Ishikawa (cell line): ENCODE results near the gene ZBTB7C.

Experiments
- CEBPB ChIP-seq: IDR thresholded peaks from 2 replicates; pipeline ENCODE4 v1.6.1; 2012
- CREB1 ChIP-seq: IDR thresholded peaks from 2 replicates; pipeline ENCODE4 v1.6.1; 2012; ENCODE audit warnings: low read depth
- EGR1 ChIP-seq: IDR thresholded peaks from 2 replicates; pipeline ENCODE4 v1.6.1; 2012
- EP300 ChIP-seq: IDR thresholded peaks from 2 replicates; pipeline ENCODE4 v1.6.1; 2012; ENCODE audit warnings: borderline replicate concordance
- FOXM1 ChIP-seq: IDR thresholded peaks from 2 replicates; pipeline ENCODE4 v1.6.1; 2012; ENCODE audit warnings: low read depth, borderline replicate concordance
- NFIC ChIP-seq: IDR thresholded peaks from 2 replicates; pipeline ENCODE4 v1.6.1; 2012
- RAD21 ChIP-seq: IDR thresholded peaks from 2 replicates; pipeline ENCODE4 v1.6.1; 2012; ENCODE audit warnings: low read depth
- TAF1 ChIP-seq: IDR thresholded peaks from 2 replicates; pipeline ENCODE4 v1.6.1; 2012; ENCODE audit warnings: low read depth, mild to moderate bottlenecking
- TCF12 ChIP-seq: IDR thresholded peaks from 2 replicates; pipeline ENCODE4 v1.6.1; 2012; ENCODE audit warnings: low read depth
- TEAD4 ChIP-seq: IDR thresholded peaks from 2 replicates; pipeline ENCODE4 v1.6.1; 2012
- YY1 ChIP-seq: IDR thresholded peaks from 2 replicates; pipeline ENCODE4 v1.6.1; 2012; ENCODE audit warnings: low read depth
- ZBTB7A ChIP-seq: IDR thresholded peaks from 2 replicates; pipeline ENCODE4 v1.6.1; 2012; ENCODE audit warnings: low read depth
- TF ChIP-seq, protein P1 (sequence below): IDR thresholded peaks from 2 replicates; pipeline ENCODE4 v1.6.1; 2012; ENCODE audit warnings: low read depth, mild to moderate bottlenecking
- TF ChIP-seq, protein P2 (sequence below): IDR thresholded peaks from 2 replicates; pipeline ENCODE4 v1.6.1; 2012
- TF ChIP-seq, protein P3 (sequence below): IDR thresholded peaks from 2 replicates; pipeline ENCODE4 v1.6.1; 2012

ZBTB7C gene

DNA sequence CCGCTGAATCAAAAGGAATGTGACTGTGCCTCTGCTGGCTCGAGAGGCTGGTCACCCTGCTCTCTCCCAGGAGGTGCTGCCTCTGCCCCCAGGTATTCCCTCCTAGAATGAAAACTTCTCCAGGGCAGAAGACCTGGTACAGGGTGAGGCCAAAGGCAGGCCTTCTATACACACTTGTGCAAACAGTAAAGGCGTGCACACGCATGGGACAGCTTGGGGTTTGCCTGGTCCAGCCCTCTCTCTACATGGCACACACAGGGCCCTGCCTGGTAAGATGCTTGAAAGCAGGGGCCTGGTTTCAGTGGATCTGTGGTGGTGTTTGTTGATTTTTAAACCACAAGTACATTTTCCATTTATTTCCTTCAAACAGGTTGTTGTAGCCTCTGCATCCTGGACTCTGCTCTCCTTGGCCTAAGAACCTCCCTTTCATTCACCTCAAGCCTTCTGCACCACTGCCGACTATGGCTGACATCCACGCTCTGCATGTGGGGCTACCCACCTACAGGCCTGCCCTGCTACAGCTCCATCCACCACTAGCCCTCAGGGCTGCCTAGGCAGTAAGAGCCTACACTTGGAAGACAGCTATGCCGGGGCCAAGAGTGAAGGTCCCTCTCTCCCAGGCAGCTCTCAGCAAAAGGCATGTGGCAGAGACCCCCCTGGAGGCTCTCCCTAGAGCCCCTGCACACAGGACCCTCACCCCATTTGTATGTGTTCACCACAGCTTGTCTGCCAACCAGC lies 190.7 kb downstream of the ZBTB7C start:
- TF ChIP-seq RAD21: no peak

DNA sequence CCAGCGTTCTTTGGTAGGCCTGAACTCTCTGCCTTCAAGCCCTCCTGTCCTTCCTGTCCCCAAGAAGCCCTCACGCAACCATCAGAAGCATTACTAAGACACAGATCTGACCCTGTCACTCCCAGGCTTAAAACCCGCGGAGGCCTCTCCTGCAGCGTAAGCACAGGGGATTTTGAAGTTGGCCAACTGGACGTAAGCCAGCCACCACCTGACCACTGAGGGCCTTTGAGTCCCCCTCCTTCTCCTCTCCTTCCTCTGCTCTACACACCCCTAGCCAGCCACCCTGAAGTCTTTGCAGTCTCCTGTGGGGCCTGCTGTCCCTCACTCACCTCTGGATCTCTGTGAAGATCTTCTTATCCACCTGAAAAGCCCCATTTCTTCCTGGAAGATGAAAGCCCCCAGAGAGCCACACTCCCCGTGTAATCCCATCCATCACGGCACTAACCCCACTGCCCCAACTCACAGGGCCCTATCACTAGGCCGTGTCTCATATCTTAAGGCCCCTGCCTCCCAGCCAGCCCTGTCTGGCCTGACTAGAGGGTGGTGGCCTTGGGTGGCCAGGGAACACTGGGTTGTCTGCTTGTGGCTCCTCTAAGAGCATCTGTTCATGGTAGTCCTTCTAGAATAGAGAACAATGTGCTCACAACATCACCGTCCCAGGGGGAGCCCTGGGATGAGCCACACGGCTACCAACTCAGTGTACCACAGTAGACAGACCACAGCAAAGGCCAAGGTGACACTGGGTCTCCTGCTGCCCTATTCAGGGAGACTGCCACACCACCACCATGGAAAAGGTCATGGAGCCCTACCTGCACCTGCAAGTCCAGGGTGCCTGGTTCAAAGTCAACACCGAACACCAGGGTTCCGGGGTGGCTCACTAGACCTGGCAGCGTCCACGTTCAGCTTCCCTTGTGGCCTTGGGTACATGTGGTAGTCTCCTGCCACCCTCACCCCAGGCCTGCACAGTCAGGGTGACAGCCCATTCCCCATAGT lies 191.6 kb downstream of the ZBTB7C start:
- TF ChIP-seq, protein P1, sequence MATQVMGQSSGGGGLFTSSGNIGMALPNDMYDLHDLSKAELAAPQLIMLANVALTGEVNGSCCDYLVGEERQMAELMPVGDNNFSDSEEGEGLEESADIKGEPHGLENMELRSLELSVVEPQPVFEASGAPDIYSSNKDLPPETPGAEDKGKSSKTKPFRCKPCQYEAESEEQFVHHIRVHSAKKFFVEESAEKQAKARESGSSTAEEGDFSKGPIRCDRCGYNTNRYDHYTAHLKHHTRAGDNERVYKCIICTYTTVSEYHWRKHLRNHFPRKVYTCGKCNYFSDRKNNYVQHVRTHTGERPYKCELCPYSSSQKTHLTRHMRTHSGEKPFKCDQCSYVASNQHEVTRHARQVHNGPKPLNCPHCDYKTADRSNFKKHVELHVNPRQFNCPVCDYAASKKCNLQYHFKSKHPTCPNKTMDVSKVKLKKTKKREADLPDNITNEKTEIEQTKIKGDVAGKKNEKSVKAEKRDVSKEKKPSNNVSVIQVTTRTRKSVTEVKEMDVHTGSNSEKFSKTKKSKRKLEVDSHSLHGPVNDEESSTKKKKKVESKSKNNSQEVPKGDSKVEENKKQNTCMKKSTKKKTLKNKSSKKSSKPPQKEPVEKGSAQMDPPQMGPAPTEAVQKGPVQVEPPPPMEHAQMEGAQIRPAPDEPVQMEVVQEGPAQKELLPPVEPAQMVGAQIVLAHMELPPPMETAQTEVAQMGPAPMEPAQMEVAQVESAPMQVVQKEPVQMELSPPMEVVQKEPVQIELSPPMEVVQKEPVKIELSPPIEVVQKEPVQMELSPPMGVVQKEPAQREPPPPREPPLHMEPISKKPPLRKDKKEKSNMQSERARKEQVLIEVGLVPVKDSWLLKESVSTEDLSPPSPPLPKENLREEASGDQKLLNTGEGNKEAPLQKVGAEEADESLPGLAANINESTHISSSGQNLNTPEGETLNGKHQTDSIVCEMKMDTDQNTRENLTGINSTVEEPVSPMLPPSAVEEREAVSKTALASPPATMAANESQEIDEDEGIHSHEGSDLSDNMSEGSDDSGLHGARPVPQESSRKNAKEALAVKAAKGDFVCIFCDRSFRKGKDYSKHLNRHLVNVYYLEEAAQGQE: no peak
- TF ChIP-seq TCF12 (no peak), EP300 (no peak), CEBPB (no peak), TEAD4 (no peak), EGR1 (no peak), RAD21 (no peak), TAF1 (no peak), NFIC (no peak), FOXM1 (no peak), ZBTB7A (no peak), YY1 (no peak)
- TF ChIP-seq, protein P2, sequence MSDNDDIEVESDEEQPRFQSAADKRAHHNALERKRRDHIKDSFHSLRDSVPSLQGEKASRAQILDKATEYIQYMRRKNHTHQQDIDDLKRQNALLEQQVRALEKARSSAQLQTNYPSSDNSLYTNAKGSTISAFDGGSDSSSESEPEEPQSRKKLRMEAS: no peak
- TF ChIP-seq, protein P3, sequence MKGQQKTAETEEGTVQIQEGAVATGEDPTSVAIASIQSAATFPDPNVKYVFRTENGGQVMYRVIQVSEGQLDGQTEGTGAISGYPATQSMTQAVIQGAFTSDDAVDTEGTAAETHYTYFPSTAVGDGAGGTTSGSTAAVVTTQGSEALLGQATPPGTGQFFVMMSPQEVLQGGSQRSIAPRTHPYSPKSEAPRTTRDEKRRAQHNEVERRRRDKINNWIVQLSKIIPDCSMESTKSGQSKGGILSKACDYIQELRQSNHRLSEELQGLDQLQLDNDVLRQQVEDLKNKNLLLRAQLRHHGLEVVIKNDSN: no peak

DNA sequence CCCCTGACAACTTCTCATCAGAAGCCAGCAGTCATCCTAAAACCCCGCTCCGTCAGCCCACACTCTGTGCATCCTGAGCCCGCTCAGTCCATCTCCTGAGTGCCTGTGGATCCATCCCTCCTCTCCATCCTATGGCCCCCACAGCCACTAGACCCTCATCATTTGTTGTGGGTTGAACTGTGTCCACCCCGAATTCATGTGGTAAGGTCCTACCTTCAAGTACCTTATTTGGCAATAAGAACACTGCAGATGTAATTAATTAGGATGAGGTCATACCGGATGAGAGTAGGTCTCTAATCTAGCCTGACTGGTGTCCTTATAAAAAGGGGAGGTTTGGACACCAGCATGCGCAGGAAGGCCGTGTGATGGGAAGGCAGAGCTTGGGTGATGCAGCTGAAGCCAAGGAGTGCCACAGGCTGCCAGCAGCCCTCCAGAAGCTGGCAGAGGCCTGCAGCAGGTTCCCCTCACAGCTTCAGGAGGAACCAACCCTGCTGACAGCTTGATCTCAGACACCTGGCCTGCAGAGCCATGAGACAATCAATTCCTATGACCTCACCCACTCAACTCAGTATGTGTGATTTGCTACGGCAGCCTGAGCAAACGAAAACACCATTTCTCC lies 192.4 kb downstream of the ZBTB7C start:
- TF ChIP-seq TAF1 (no peak), EGR1 (no peak)

DNA sequence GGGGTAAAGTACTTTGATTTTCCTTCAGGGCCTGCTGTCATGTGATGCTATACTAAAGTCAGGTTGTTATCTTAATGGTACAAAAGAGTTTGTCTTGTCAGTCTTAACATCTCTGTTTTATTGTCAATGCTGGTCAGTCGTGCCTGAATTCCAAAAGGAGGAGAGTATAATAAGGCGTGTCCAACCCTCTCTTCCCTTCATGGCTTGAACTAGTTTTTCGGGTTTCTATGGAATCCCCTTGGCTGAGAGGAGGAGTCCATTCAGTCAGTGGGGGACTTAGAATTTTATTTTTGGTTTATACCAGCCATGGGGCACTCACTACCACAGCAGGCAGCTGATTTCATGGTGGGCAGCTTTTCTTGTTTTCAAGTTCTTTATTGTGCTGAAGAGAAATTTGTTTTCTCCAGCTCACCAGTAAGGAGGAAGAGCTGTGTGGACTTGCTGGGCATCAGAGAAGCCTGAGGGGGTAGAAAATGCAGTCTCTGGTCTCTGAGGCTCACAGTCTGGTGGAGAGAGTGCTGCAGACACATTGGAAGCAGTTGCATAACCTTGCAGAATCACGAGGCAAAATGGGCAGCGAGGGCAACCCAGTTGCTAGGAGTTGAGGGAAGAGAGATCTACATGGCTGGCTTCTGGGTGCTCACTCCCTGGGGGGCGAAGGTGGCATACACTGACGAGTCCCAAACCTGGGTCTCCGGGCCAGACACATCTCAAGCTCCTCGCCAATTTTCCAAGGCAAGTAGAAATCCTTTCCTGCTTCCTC lies 193.1 kb downstream of the ZBTB7C start:
- no peak for TF ChIP-seq YY1
- TF ChIP-seq EGR1: no peak
- TF ChIP-seq CEBPB: no peak
- no peak for TF ChIP-seq CREB1
- TF ChIP-seq, protein P2: no peak
- no peak for TF ChIP-seq ZBTB7A
- no peak for TF ChIP-seq RAD21
- TF ChIP-seq, protein P1: no peak
- TF ChIP-seq FOXM1: no peak
- TF ChIP-seq NFIC: no peak
- TF ChIP-seq, protein P3: no peak
- no peak for TF ChIP-seq TEAD4
- no peak for TF ChIP-seq TAF1
- no peak for TF ChIP-seq EP300
- no peak for TF ChIP-seq TCF12

DNA sequence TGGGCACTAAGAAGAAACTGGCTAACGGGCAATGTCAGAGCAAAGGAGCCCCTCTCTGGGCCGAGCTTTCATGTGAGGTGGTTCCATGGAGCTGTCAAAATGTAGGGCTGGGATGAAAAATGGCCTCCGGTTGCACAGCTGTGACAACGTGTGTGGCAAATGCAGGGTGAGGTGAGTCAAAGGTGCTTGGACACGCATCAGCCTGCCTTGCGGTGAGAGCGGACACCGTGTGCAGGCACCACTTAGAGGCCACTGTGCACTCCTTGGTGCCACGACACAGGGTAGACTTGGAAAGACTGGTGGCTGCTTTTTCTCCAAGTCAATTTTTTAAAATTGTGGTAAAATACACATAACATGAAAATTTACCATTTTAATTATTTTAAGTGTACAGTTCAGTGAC lies 195.4 kb downstream of the ZBTB7C start:
- no peak for TF ChIP-seq CREB1
- TF ChIP-seq EP300: no peak
- no peak for TF ChIP-seq TEAD4
- TF ChIP-seq ZBTB7A: no peak
- no peak for TF ChIP-seq CEBPB
- TF ChIP-seq TCF12: no peak
